GM12878 (cell line): ENCODE data around the gene EPHB1. TPM values are rescaled to one million over a fixed set of nuclear protein-coding genes. Genes with fewer than 3 reads are reported as not detected.

Source experiments
- ATAC-seq: fragments of 200-7000 bp; cut with Tn5 transposase; 3 replicates; pipeline ENCODE4 v1.9.1; 2020; ENCODE audit warnings: mild to moderate bottlenecking, moderate library complexity
- BruUV-seq: library from RNA; stranded (reverse); fragments of 400-500 nt; replicated peaks from 2 replicates; lab custom pipeline; 2021; lab: Mats Ljungman, UMichigan
- CTCF ChIA-PET: fragments of 300-600 bp; sonication (Branson Sonifier 250); formaldehyde crosslinking; extraction: SDS; loops from one replicate; lab custom pipeline; 2021; ENCODE audit warnings: inconsistent platforms; lab: Yijun Ruan, JAX
- POLR2A ChIA-PET: fragments of 350-600 bp; formaldehyde crosslinking; extraction: SDS; loops from one replicate; lab custom pipeline; 2021; ENCODE audit warnings: inconsistent platforms; lab: Charles Lee
- RAD21 ChIA-PET: fragments of 300-600 bp; sonication (Branson Sonifier 250); formaldehyde crosslinking; loops from one replicate; lab custom pipeline; 2023; ENCODE audit warnings: antibody characterized with exemption; ENCODE audit not compliant: unreplicated experiment; lab: Charles Lee
- SMC1A ChIA-PET: fragments of 300-600 bp; sonication (Branson Sonifier 250); formaldehyde crosslinking; loops from one replicate; lab custom pipeline; 2023; ENCODE audit not compliant: unreplicated experiment, uncharacterized antibody; lab: Charles Lee
- DNase-seq: peaks from one replicate; pipeline ENCODE4 v3.0.0-alpha.2; 2011; ENCODE audit warnings: low read depth, low spot score
- FAIRE-seq: peaks from 3 replicates; lab custom pipeline; 2011; peaks lifted over from hg19 to GRCh38; lab: Jason Lieb, UNC
- H2AFZ ChIP-seq: 2 replicates; pipeline ENCODE4 v1.6.0; 2011; ENCODE audit warnings: low read depth, low read length, control low read depth; ENCODE audit not compliant: control insufficient read depth
- H3K27ac ChIP-seq: 2 replicates; pipeline ENCODE4 v1.5.1; 2011; ENCODE audit warnings: control low read depth; ENCODE audit not compliant: control insufficient read depth, insufficient read depth
- H3K27me3 ChIP-seq, 2 experiments: replicated peaks in 1 of 2; 2 replicates each; pipeline versions ENCODE4 v1.6.0 to v1.6.1; 2011; ENCODE audit warnings: low read length in 1 of 2; ENCODE audit not compliant: control insufficient read depth in 2 of 2, insufficient read depth in 2 of 2
- H3K36me3 ChIP-seq, 2 experiments: 2 replicates each; pipeline ENCODE4 v1.5.1; 2011; ENCODE audit warnings: low read length in 1 of 2; ENCODE audit not compliant: control insufficient read depth in 2 of 2, insufficient read depth in 2 of 2
- H3K4me1 ChIP-seq: 2 replicates; pipeline ENCODE4 v1.6.1; 2011; ENCODE audit warnings: mild to moderate bottlenecking, low read length, moderate library complexity, mixed read lengths; ENCODE audit not compliant: control insufficient read depth, insufficient read depth
- H3K4me2 ChIP-seq: 2 replicates; pipeline ENCODE4 v1.6.0; 2011; ENCODE audit warnings: control low read depth; ENCODE audit not compliant: control insufficient read depth, insufficient read depth
- H3K4me3 ChIP-seq: fragments of 200-600 bp; sonication (generic); 2 replicates; pipeline ENCODE4 v1.5.1; 2016
- H3K79me2 ChIP-seq: 2 replicates; pipeline ENCODE4 v1.6.0; 2011; ENCODE audit warnings: low read length; ENCODE audit not compliant: control insufficient read depth, insufficient read depth
- H3K9ac ChIP-seq: 2 replicates; pipeline ENCODE4 v1.8.0; 2011; ENCODE audit warnings: low read length, control low read depth, mixed read lengths; ENCODE audit not compliant: control insufficient read depth, insufficient read depth
- H3K9me3 ChIP-seq: replicated peaks from 3 replicates; pipeline ENCODE4 v1.5.1; 2011; ENCODE audit warnings: mild to moderate bottlenecking, low read length; ENCODE audit not compliant: control insufficient read depth, insufficient read depth
- H4K20me1 ChIP-seq: 2 replicates; pipeline ENCODE4 v1.6.0; 2011; ENCODE audit not compliant: control insufficient read depth, insufficient read depth
- GATAD2B ChIP-seq: fragments of 450-650 bp; conservative IDR thresholded peaks from 2 replicates; pipeline ENCODE4 v1.6.1; 2017; ENCODE audit warnings: low read depth, mild to moderate bottlenecking, moderate library complexity
- JUND ChIP-seq: IDR thresholded peaks from 2 replicates; pipeline ENCODE4 v1.6.1; 2012; ENCODE audit warnings: low read depth, mild to moderate bottlenecking, low read length, improper control_type of control experiment, moderate library complexity
- MXI1 ChIP-seq: fragments of 150-350 bp; IDR thresholded peaks from 2 replicates; pipeline ENCODE4 v1.6.1; 2011; ENCODE audit warnings: low read depth, mild to moderate bottlenecking, inconsistent platforms, low read length, improper control_type of control experiment
- POLR2AphosphoS5 ChIP-seq: IDR thresholded peaks from 2 replicates; pipeline ENCODE4 v1.6.1; 2011; ENCODE audit warnings: mild to moderate bottlenecking, low read length, inconsistent platforms
- RAD51 ChIP-seq: fragments of 450-650 bp; IDR thresholded peaks from 2 replicates; pipeline ENCODE4 v1.6.1; 2016; ENCODE audit warnings: moderate library complexity, mild to moderate bottlenecking, inconsistent platforms
- SMAD1 ChIP-seq: fragments of 450-650 bp; IDR thresholded peaks from 2 replicates; pipeline ENCODE4 v1.6.1; 2018; ENCODE audit warnings: mild to moderate bottlenecking, low read depth; ENCODE audit not compliant: partially characterized antibody
- ZNF592 ChIP-seq: fragments of 450-650 bp; IDR thresholded peaks from 2 replicates; pipeline ENCODE4 v1.6.1; 2017; ENCODE audit warnings: mild to moderate bottlenecking, moderate library complexity
- WGBS: methylation state at CpG from one replicate; pipeline ENCODE4 v1.1.6; 2016; ENCODE audit warnings: low lambda C conversion rate; ENCODE audit not compliant: insufficient replicate concordance, insufficient coverage; ENCODE audit errors: missing lambda C conversion rate; 5-methylcytosine and 5-hydroxymethylcytosine counted together
- in situ Hi-C: fragments of 300-500 bp; cut with MboI; formaldehyde crosslinking; loops from 9 replicates; pipeline ENCODE4 v1.14.3; 2018; ENCODE audit warnings: mixed read lengths
- intact Hi-C: fragments of 100-400 bp; cut with micrococcal nuclease; formaldehyde crosslinking; loops from one replicate; pipeline ENCODE4 v1.14.2; 2022; ENCODE audit not compliant: unreplicated experiment
- polyA plus RNA-seq, 11 experiments: library from polyadenylated mRNA; depleted of rRNA in 4 of 11; unstranded in 6 of 11; stranded (reverse) in 5 of 11; fragments of >200 nt; fragmentation: Nextera tagmentation in 4 of 11; fragmentation: Illumina TruSeq in 1 of 11; extraction: Ambion mirVana in 4 of 11; extraction: Trizol in 1 of 11; gene quantifications; 1 replicate in 1 of 11; 2 replicates in 10 of 11; pipeline versions ENCODE4 v1.2.1 to v1.2.3, GENCODE V29; 2011 to 2016; ENCODE audit warnings: inconsistent platforms in 2 of 11, missing spikeins in 2 of 11, low read depth in 1 of 11
- total RNA-seq, 4 experiments: library from RNA; depleted of rRNA in 3 of 4; stranded (reverse); fragments of >200 nt in 3 of 4; fragmentation: Illumina TruSeq in 1 of 4; extraction: Trizol in 1 of 4; gene quantifications; 2 replicates each; pipeline versions ENCODE4 v1.2.1 to v1.2.3, GENCODE V29; 2013 to 2021

The EPHB1 gene
- total and polyA plus RNA-seq, 10 of the 15 experiments (the other 5 are each of a cell fraction or from before 2014, with no cell fraction given) = 0.33 to 23.8 (median 1.2) TPM

GRCh38 chr3:134761213-134761612 is 33.8 kb upstream of the EPHB1 start:
- H3K4me2 ChIP-seq = no peak overlapping the region
- in situ Hi-C loops = no loop called here
- TF ChIP-seq JUND = no peak
- TF ChIP-seq SMAD1 = no peak
- no peak for TF ChIP-seq RAD51
- H3K4me1 ChIP-seq = no peaks in the 10 kb centered on the region
- no peak for FAIRE-seq
- no peak for DNase-seq
- no TSS peak for BruUV-seq
- intact Hi-C loops = no loop called here
- 35% methylated on average over 8 of the region's 8 CpGs for WGBS
- ChIA-PET SMC1A (no interaction called here), POLR2A (no interaction called here), RAD21 (interaction anchor here (1.5 kb wide), 1 partner anchor 34 kb away, joined by 3 read pairs; the partner anchor contains the start of gene EPHB1), CTCF (no interaction called here)
- no peak for ATAC-seq
- H3K27ac ChIP-seq = no peak overlapping the region
- no peaks in the 10 kb centered on the region for H3K9me3 ChIP-seq
- no peak overlapping the region for H2AFZ ChIP-seq
- no peaks in the 10 kb centered on the region for H4K20me1 ChIP-seq
- no peaks in the 10 kb centered on the region for H3K27me3 ChIP-seq
- H3K9ac ChIP-seq = no peak overlapping the region
- no peaks in the 10 kb centered on the region for H3K36me3 ChIP-seq
- no peak overlapping the region for H3K4me3 ChIP-seq
- H3K79me2 ChIP-seq = no peaks in the 10 kb centered on the region

GRCh38 chr3:134762016-134762415 is 33.0 kb upstream of the EPHB1 start:
- H4K20me1 ChIP-seq = no peaks in the 10 kb centered on the region

More at GRCh38 chr3:134762016-134762415, 33.0 kb upstream of the EPHB1 start:
- Histone ChIP-seq H3K27me3 (no peaks in the 10 kb centered on the region), H3K36me3 (no peaks in the 10 kb centered on the region), H2AFZ (no peak overlapping the region), H3K4me1 (no peaks in the 10 kb centered on the region), H3K4me3 (no peak overlapping the region), H3K79me2 (no peaks in the 10 kb centered on the region), H3K9me3 (no peaks in the 10 kb centered on the region), H3K27ac (no peak overlapping the region), H3K9ac (no peak overlapping the region), H3K4me2 (no peak overlapping the region)
- intact Hi-C loops (no loop called here), in situ Hi-C loops (no loop called here)
- FAIRE-seq = no peak
- no TSS peak for BruUV-seq
- SMC1A ChIA-PET = no interaction called here
- CTCF ChIA-PET = no interaction called here
- no peak for TF ChIP-seq POLR2AphosphoS5
- no peak for TF ChIP-seq MXI1
- TF ChIP-seq ZNF592 = no peak
- no peak for TF ChIP-seq GATAD2B
- POLR2A ChIA-PET = no interaction called here
- no peak for ATAC-seq
- RAD21 ChIA-PET = interaction anchor here (1.5 kb wide), 1 partner anchor 33 kb away, joined by 3 read pairs; the partner anchor contains the start of gene EPHB1
- WGBS = 5% methylated on average over 4 of the region's 4 CpGs
- DNase-seq = no peak
